CD4-positive, alpha-beta T cell treated with Interleukin-17A for 1 hour (primary cell): ENCODE measurements around the gene TMEM117.
"Not testable (repeated sequence)": the region's sequence is repeated elsewhere in the genome, so short reads cannot be mapped to it uniquely, and the experiment has no call there.

ENCODE experiments used
- DNase-seq: peaks from one replicate; pipeline ENCODE4 v3.0.0-alpha.2; 2020

TMEM117 gene

DNA sequence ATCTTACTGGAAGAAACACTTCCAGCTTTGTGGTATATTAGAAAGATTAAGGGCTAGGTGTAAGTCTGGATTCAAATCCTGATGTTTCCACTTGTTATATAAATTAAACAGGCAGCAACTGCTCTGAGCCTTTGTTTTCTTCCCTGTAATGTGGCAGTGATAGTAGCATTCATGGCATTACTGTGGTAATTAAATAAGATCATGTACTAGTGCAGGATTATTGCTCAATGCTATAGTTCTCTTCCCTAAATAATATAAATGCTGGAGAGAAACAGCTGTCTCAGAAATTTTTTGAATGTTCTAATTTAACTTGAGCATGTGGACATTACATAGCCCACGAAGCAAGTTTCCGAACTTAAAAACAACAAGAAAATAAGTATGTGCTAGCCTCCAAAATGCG, 5.4 kb downstream of the TMEM117 start:
- DNase-seq, result no peak

DNA sequence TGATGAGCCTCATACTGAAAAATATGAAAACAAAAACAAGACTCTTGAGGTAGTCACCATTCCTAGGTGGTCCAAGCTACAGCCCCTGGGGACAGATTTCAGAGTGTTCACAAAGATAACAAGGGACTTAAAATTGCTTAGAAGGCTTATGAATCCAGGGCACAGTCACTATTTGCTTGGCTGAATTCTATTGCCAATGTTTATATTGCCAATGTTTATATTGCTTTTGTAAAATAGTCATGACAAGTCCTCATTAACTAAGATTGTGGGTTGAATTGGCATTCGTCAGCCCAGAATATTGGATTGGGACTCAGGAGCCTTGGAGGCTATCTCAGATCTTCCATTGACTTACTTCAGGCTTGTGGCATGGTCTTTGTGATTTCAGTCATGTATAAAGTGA, 6.4 kb downstream of the TMEM117 start:
- DNase-seq, result no peak

GRCh38 chr12:43847425-43848225, 11.7 kb downstream of the TMEM117 start:
- DNase-seq, result not testable (repeated sequence)

DNA sequence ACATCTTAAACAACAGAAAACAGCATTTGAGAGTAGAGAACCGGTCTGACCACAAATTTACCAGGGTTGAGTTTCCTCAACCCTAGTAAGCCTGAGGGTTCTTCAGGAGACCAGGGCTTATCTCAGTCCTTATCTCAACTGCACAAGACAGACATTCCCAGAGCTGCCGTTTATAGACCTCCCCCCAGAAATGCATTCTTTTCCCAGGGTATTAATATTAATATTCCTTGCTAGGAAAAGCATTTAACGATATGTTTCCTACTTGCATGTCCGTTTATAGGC, 12.3 kb downstream of the TMEM117 start:
- DNase-seq, result no peak

DNA sequence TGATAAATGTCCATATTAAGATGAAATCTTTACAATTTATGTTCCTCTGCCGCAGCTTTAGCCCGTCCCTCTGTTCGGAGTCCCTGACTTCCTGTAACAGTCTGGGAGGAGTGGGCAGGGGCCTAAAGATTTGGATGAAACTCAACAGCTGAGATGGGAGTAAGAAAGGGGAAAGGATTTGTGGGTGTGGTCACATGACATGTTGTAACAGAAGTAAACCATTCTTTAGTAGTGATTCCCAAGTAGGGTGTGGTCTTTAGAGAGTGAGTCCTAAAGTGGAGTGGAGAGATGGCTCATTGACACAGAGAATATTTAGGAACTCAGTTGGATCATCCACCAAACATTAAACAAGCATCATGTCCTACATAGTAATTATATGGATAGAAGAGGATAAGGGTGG, 12.9 kb downstream of the TMEM117 start:
- no peak for DNase-seq

DNA sequence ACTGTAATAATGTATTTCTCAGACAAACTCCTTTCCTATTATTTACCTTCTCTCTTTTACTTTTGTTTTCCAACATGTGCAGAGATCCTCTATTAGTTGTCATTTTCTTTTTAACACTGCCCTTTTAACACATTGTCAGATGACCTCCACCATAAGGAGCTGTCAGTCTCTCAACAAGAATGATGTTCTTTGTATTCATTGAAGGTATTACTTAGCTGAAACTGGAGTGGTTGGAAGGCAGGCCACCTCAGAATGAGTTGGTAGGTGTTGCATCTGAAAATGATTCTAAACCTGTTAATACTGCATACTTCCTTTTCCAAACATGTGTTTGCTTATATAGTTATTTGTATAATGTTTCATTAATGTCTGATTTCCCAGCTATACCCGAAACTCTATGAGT, 16.9 kb downstream of the TMEM117 start:
- no peak for DNase-seq

- no peak for DNase-seq
Measured at GRCh38 chr12:43856972-43857371, 21.1 kb downstream of the TMEM117 start.

DNA sequence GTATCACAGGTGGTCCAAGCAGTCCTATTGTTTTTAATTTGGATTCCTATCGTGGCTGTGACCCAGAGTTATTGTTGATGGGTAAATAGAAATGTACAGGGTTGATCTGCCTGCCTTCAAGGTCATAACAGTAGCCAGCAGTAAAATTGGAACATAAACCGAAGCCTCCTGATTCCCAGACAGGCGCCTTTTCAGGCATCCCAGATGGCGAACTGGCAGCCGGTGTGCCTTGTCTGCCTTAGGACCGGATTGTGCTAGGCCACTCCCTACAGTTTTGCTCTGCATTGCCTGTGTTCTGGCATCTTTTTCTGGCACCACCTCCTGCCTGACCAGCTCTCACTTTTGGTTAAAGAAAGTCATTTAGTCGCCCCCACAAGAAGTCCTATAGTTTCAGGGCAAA, 22.2 kb downstream of the TMEM117 start:
- DNase-seq, result no peak

GRCh38 chr12:43858991-43859390, 23.1 kb downstream of the TMEM117 start:
- DNase-seq, result no peak

DNA sequence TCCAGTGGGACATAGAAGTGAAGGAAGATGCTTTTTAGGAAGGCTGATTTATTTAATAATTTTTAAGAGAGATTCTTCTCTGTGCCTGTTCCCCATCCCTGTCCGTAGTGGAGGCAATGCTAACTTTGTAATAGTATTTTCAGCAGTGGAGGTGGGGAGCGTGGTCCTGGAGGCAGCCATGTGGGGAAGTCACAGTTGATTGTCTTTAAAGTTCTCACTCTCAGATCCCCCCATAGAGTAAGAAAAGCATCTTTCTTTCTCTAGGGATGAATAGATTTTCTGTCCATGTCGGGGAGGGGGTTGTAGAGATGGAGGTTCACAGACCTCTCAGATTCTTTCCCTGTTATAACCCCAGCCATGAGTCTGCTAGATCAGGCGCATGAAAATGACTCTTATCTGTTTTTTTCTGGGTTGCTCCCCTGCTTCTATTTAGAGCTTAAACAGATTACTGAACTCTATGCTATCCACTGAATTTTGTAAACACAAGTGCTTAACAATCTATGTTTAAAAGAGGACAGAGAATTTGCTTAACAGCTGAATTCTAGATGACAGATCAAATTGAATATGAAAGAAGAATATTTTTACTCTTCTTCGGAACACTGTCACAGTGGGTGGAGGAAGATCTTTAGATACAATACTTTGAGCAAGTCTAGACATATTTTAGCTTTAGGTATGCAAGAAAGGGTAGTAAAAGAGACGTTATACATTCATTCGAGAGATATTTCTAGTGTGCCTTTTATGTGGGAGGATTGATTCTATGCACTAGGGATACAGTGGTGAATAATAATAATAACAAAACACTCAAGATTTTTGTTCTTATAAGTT, 25.3 kb downstream of the TMEM117 start:
- DNase-seq, result no peak

DNA sequence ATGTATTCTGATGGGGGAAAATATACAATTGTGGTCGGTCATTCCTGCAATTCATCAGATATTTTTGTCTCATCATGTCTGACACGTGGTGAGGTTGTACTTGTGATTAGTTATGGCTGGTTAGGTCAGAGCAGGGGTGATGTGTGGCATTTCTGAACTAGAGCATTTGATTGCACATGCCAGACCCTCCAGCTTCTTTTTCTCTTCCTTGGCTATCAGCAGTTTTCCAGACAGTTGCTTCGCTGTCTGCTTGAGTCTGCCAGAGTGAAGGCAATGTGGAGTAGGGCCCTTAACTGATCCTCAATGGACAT, 25.9 kb downstream of the TMEM117 start:
- no peak for DNase-seq

- no peak for DNase-seq
Measured at GRCh38 chr12:43863770-43864366, 28.0 kb downstream of the TMEM117 start.

- not testable (repeated sequence) for DNase-seq
Measured at GRCh38 chr12:43864557-43864956, 28.7 kb downstream of the TMEM117 start.

DNA sequence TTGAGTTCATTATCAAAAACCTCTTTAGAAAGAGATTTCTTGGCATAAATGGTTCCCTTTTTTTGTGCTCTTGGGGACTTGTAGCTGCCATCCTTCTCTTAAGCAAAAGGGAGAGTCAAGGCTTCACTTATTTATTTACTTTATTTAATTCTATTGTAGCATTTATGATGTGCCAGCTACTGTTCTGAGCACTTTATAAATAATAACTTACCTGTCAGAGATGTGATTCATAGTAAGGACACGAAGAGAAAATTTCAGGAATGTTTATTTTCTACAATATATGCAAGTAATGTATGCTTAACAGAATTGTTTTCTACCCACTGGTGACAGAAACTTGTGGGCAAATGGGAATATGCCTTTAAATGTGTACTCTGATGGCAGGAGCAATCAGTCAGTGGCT, 33.3 kb downstream of the TMEM117 start:
- DNase-seq, result no peak

GRCh38 chr12:43869765-43870164, 33.9 kb downstream of the TMEM117 start:
- DNase-seq, result not testable (repeated sequence)

DNA sequence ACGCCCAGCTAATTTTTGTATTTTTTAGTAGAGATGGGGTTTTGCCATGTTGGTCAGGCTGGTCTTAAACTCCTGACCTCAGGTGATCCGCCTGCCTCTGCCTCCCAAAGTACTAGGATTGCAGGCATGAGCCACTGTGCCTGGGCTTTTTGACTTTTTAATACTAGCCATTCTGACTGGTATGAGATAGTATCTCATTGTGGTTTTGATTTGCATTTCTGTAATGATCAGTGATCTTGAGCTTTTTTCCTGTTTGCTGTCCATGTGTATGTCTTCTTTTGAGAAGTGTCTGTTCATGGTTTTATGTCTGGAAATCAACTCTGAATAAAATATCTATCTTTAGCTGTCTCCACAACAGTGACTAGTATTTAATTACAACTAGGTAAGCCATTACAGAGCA, 35.4 kb downstream of the TMEM117 start:
- DNase-seq, result not testable (repeated sequence)

DNA sequence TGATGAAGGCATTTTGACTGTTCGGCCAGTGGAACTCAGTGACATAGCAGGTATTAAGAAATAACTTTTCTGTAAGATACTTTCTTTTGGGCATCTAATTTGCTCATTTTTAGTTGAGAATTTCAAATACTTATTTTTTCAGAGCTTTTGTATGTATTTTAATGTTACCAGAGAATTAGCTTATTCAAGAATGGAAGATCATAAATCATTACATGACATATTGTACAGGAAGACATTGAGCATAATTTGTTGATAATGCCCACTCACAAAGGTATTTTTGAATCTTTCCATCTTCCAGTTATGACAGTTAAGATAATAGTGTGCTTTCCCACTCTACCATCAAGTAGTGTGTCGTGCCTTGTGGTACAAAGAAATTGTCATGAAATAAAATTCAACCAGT, 36.5 kb downstream of the TMEM117 start:
- no peak for DNase-seq

- DNase-seq, result no peak
Measured at GRCh38 chr12:43878050-43878449, 42.2 kb downstream of the TMEM117 start.

GRCh38 chr12:43880547-43880946, 44.7 kb downstream of the TMEM117 start:
- no peak for DNase-seq

DNA sequence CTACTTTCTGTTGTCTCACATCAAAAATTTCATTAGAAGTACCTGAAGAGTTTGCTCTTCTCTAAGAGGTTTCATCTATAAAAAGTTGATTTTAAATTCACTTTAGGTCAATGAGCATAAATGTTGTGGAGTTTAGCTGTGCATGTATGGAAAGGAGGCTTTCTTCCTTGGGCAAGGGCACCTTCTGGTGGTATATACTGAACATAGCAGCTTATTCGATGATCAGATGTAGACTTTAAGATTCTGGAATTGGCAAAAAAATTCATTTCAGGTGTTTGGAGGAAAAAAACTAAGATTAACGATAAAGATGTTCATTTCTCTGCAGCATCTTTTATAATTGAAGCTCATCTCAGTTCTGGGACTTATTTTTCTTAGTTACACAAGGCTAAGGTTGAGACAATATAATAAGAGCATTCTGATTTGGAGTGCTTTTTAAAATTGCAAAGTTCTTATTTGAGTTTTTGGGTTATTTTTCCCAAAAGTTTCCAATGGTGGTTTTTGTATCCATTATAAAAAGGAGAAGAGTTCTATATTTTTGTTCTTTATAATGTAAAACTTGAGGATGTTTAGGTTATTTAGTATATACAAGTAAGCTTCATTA, 46.8 kb downstream of the TMEM117 start:
- DNase-seq, result peak; percentile 66

- no peak for DNase-seq
Measured at GRCh38 chr12:43883311-43883710, 47.4 kb downstream of the TMEM117 start.

GRCh38 chr12:43883748-43884147, 47.9 kb downstream of the TMEM117 start:
- no peak for DNase-seq

DNA sequence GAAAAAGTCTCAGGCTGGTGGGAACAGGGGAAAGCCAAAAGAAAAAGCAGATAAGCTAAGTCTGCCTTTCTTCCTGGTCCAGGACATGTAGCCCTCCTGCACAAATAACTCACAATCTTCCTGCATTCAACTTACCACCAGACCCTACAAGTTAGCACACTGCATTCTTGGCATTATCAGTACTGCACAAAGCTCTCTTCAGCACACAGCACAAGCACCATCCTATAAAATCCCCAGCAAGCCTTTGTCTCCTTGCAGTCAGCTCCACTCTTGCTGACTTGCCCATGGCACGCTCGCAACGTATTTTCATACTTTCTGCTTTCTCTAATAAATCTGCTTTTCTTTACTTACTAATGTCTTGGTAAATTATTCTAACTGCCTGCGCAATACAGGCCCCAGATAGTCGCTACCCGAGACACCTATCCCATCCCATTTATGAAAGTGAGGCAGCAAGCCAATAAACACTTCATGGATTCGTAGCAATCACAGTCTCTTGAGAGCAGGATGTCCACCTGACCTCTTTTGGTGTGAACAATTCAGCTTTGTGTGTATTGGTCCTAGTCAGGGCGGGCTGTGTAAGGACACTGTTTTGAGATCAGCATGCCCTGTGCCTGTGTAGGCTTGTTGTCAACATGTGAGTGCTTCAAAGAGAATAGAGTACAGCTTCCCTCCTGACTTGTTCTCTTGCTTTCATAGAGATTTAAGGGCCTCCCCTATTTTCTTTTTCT, 49.0 kb downstream of the TMEM117 start:
- no peak for DNase-seq
